SK-N-MC (cell line): ENCODE measurements around the gene RAP1GDS1.
"Not testable (repeated sequence)": the region's sequence is repeated elsewhere in the genome, so short reads cannot be mapped to it uniquely, and the experiment has no call there.

Experiments
- DNase-seq: peaks from one replicate; pipeline ENCODE4 v3.0.0-alpha.2; 2011; ENCODE audit warnings: low read depth, low spot score
- H3K27ac ChIP-seq: fragments of 200-600 bp; sonication (generic); 2 replicates; pipeline ENCODE4 v1.5.1; 2016; ENCODE audit warnings: mixed run types
- H3K36me3 ChIP-seq: fragments of 200-600 bp; sonication (generic); 2 replicates; pipeline ENCODE4 v1.6.1; 2017; ENCODE audit warnings: antibody characterized with exemption, low read length, mixed read lengths; ENCODE audit not compliant: insufficient read depth
- H3K4me3 ChIP-seq: fragments of 200-600 bp; sonication (generic); 2 replicates; pipeline ENCODE4 v1.5.1; 2016
- H3K9ac ChIP-seq: fragments of 200-600 bp; sonication (generic); 2 replicates; pipeline ENCODE4 v1.8.0; 2017; ENCODE audit warnings: mixed run types, mixed read lengths; ENCODE audit not compliant: insufficient read length
- H3K9me3 ChIP-seq: fragments of 200-600 bp; sonication (generic); 2 replicates; pipeline ENCODE4 v1.6.1; 2017; ENCODE audit warnings: low read depth, mild to moderate bottlenecking, antibody characterized with exemption, low read length, moderate library complexity, mixed read lengths
- EZH2 ChIP-seq: fragments of 200-600 bp; sonication (generic); IDR thresholded peaks from one replicate; pipeline ENCODE4 v1.6.1; 2017; ENCODE audit warnings: antibody characterized with exemption
- FOXP2 ChIP-seq: optimal IDR thresholded peaks from 2 replicates; pipeline ENCODE3; 2011; ENCODE audit warnings: mild to moderate bottlenecking, moderate library complexity; ENCODE audit not compliant: insufficient read depth; ENCODE audit errors: extremely low read length, control extremely low read depth
- POLR2AphosphoS5 ChIP-seq: IDR thresholded peaks from 2 replicates; pipeline ENCODE4 v1.6.1; 2012; ENCODE audit warnings: mild to moderate bottlenecking, low read depth, low read length, borderline replicate concordance

RAP1GDS1 gene

GRCh38 chr4:98300706-98301105, 39.5 kb downstream of the RAP1GDS1 start:
- TF ChIP-seq POLR2AphosphoS5 (no peak), EZH2 (no peak), FOXP2 (no peak)
- no peak for DNase-seq
- Histone ChIP-seq H3K9me3 (peaks cover 6% of the 10 kb centered on the region; the same call in 1 of the 2 replicates), H3K9ac (no peak overlapping the region), H3K36me3 (peaks cover 13% of the 10 kb centered on the region), H3K4me3 (no peak overlapping the region), H3K27ac (no peak overlapping the region)

- TF ChIP-seq EZH2 (no peak), FOXP2 (no peak), POLR2AphosphoS5 (no peak)
- no peak overlapping the region for H3K4me3 ChIP-seq
- H3K36me3 ChIP-seq = peaks cover 10% of the 10 kb centered on the region
- no peak overlapping the region for H3K27ac ChIP-seq
- no peak overlapping the region for H3K9ac ChIP-seq
- peaks cover 6% of the 10 kb centered on the region; the same call in 1 of the 2 replicates for H3K9me3 ChIP-seq
- DNase-seq = no peak
Observed at GRCh38 chr4:98305576-98305975, 44.4 kb downstream of the RAP1GDS1 start.

- H3K9me3 ChIP-seq = no peaks in the 10 kb centered on the region
- TF ChIP-seq EZH2 (no peak), POLR2AphosphoS5 (no peak), FOXP2 (no peak)
- no peak overlapping the region for H3K9ac ChIP-seq
- DNase-seq = no peak
- peak overlapping the region; percentile 40; the same call in 1 of the 2 replicates for H3K4me3 ChIP-seq
- H3K36me3 ChIP-seq = no peaks in the 10 kb centered on the region
- peak overlapping the region; percentile 57; the same call in 1 of the 2 replicates for H3K27ac ChIP-seq
Observed at GRCh38 chr4:98310867-98311266, 49.7 kb downstream of the RAP1GDS1 start.

GRCh38 chr4:98311656-98312055, 50.5 kb downstream of the RAP1GDS1 start:
- TF ChIP-seq POLR2AphosphoS5 = no peak

GRCh38 chr4:98314791-98315565, 53.8 kb downstream of the RAP1GDS1 start:
- H3K9me3 ChIP-seq = peaks cover 3% of the 10 kb centered on the region; the same call in 1 of the 2 replicates
- H3K9ac ChIP-seq = no peak overlapping the region
- TF ChIP-seq EZH2 = no peak
- TF ChIP-seq FOXP2 = no peak
- TF ChIP-seq POLR2AphosphoS5 = no peak
- no peak overlapping the region for H3K4me3 ChIP-seq
- H3K36me3 ChIP-seq = 0 out of 2 replicates have a peak, but pooled peaks cover 3% of the 10 kb centered on the region
- DNase-seq = no peak
- no peak overlapping the region for H3K27ac ChIP-seq

More at GRCh38 chr4:98311656-98312055, 50.5 kb downstream of the RAP1GDS1 start:
- Histone ChIP-seq H3K27ac (no peak overlapping the region), H3K4me3 (no peak overlapping the region), H3K9me3 (no peaks in the 10 kb centered on the region), H3K9ac (no peak overlapping the region), H3K36me3 (no peaks in the 10 kb centered on the region)
- no peak for DNase-seq

- TF ChIP-seq FOXP2 (no peak), POLR2AphosphoS5 (no peak), EZH2 (no peak)
- no peak overlapping the region for H3K27ac ChIP-seq
Observed at GRCh38 chr4:98318521-98318920, 57.3 kb downstream of the RAP1GDS1 start.

DNA sequence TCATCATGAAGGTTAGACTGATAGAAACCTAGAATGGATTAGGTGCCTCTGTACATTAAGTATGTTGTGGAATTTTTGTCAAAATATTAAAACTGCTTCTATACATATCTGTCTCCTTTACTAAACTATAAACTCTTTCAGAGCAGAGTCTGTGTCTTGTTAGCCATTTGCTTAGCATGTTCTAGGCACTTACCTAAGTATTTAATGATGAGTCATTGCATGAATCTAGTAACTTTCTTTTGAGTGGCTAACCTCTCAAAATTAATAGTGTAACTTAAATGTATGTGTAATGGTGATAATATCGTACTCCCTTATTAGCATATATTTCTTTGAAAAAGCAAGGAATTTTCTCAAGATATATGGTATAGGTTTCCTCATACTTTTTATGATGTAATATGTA, 57.8 kb downstream of the RAP1GDS1 start:
- Histone ChIP-seq H3K27ac (no peak overlapping the region), H3K4me3 (no peak overlapping the region), H3K9ac (no peak overlapping the region), H3K36me3 (0 out of 2 replicates have a peak, but pooled peaks cover 3% of the 10 kb centered on the region), H3K9me3 (peaks cover 3% of the 10 kb centered on the region; the same call in 1 of the 2 replicates)
- TF ChIP-seq POLR2AphosphoS5 = no peak
- no peak for TF ChIP-seq EZH2
- no peak for TF ChIP-seq FOXP2
- DNase-seq = no peak

More at GRCh38 chr4:98318521-98318920, 57.3 kb downstream of the RAP1GDS1 start:
- H3K36me3 ChIP-seq = 0 out of 2 replicates have a peak, but pooled peaks cover 3% of the 10 kb centered on the region
- peaks cover 3% of the 10 kb centered on the region; the same call in 1 of the 2 replicates for H3K9me3 ChIP-seq
- DNase-seq = no peak
- no peak overlapping the region for H3K9ac ChIP-seq
- no peak overlapping the region for H3K4me3 ChIP-seq

DNA sequence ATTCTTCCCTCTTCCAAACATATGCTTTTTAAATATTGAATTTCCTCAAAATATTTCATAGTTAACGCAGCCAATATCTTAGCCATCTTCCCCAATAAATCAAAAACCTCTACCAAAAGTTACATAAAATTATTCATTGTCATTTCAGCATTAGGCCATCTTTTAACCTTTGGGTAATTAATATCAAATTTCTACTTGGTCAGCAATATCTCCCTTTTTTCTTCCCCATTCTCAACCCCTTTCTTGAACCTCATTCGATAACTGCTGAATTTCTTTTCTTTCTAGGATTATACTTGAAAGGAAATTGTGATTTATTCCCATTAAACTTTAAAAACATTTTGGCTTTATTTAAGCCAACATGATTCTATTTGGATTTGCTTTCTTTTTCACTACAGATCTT, 65.0 kb downstream of the RAP1GDS1 start:
- Histone ChIP-seq H3K36me3 (0 out of 2 replicates have a peak, but pooled peaks cover 6% of the 10 kb centered on the region), H3K9ac (no peak overlapping the region), H3K9me3 (no peaks in the 10 kb centered on the region), H3K27ac (no peak overlapping the region), H3K4me3 (no peak overlapping the region)
- TF ChIP-seq POLR2AphosphoS5 = no peak
- TF ChIP-seq FOXP2 = no peak
- no peak for TF ChIP-seq EZH2
- DNase-seq = no peak

GRCh38 chr4:98327694-98328093, 66.5 kb downstream of the RAP1GDS1 start:
- Histone ChIP-seq H3K4me3 (no peak overlapping the region), H3K27ac (no peak overlapping the region), H3K9ac (no peak overlapping the region), H3K9me3 (peaks cover 4% of the 10 kb centered on the region; the same call in 1 of the 2 replicates), H3K36me3 (0 out of 2 replicates have a peak, but pooled peaks cover 8% of the 10 kb centered on the region)
- DNase-seq = no peak
- no peak for TF ChIP-seq FOXP2
- no peak for TF ChIP-seq EZH2
- no peak for TF ChIP-seq POLR2AphosphoS5

DNA sequence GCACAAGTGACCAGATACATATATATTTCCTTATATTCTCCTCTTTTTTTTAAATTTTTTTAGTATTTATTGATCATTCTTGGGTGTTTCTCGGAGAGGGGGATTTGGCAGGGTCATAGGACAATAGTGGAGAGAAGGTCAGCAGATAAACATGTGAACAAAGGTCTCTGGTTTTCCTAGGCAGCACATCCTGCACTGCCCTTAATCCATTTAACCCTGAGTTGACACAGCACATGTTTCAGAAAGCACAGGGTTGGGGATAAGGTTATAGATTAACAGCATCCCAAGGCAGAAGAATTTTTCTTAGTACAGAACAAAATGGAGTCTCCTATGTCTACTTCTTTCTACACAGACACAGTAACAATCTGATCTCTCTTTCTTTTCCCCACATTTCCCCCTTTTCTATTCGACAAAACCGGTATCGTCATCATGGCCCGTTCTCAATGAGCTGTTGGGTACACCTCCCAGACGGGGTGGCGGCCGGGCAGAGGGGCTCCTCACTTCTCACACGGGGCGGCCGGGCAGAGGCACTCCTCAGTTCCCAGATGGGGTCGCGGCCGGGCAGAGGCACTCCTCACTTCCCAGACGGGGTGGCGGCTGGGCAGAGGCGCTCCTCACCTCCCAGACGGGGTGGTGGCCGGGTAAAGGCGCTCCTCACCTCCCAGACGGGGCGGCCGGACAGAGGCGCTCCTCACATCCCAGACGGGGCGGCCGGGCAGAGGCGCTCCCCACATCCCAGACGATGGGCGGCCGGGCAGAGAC, 68.9 kb downstream of the RAP1GDS1 start:
- DNase-seq, H3K4me3 ChIP-seq, H3K9me3 ChIP-seq, H3K9ac ChIP-seq, H3K27ac ChIP-seq: not testable (repeated sequence)
- H3K36me3 ChIP-seq = peaks cover 16% of the 10 kb centered on the region; the same call in 1 of the 2 replicates
